Endothelial cell of umbilical vein (primary cell): ENCODE measurements around the gene RBP5. TPM values are rescaled to one million over a fixed set of nuclear protein-coding genes. Genes with fewer than 3 reads are reported as not detected.

ENCODE experiments used
- BruUV-seq: library from RNA; stranded (reverse); fragments of 400-500 nt; replicated peaks from 2 replicates; lab custom pipeline; 2021; lab: Mats Ljungman, UMichigan
- CTCF ChIA-PET: fragments of 300-600, 350-600 bp; sonication (Branson Sonifier 250); formaldehyde crosslinking; loops from one replicate; lab custom pipeline; 2021; ENCODE audit warnings: antibody characterized with exemption, inconsistent platforms; lab: Charles Lee
- POLR2A ChIA-PET: fragments of 300-600, 350-600 bp; sonication (Branson Sonifier 250); formaldehyde crosslinking; loops from one replicate; lab custom pipeline; 2021; ENCODE audit warnings: antibody characterized with exemption, inconsistent platforms; lab: Charles Lee
- DNase-seq: peaks from one replicate; pipeline ENCODE4 v3.0.0-alpha.2; 2011; ENCODE audit warnings: low read depth, low spot score
- FAIRE-seq: peaks from 2 replicates; lab custom pipeline; 2011; peaks lifted over from hg19 to GRCh38; lab: Jason Lieb, UNC
- H2AFZ ChIP-seq: 2 replicates; pipeline ENCODE4 v1.6.0; 2012; ENCODE audit warnings: low read depth, low read length, control low read depth, inconsistent platforms
- H3K27ac ChIP-seq: 2 replicates; pipeline ENCODE4 v1.5.1; 2011; ENCODE audit warnings: low read depth, mild to moderate bottlenecking, control low read depth, low read length, moderate library complexity; ENCODE audit not compliant: insufficient read depth
- H3K27me3 ChIP-seq, 2 experiments: 2 replicates each; pipeline versions ENCODE4 v1.6.0 to v1.6.1; 2011; ENCODE audit warnings: low read length in 2 of 2, mixed read lengths in 1 of 2; ENCODE audit not compliant: control insufficient read depth in 2 of 2, insufficient read depth in 2 of 2
- H3K36me3 ChIP-seq, 2 experiments: 2 replicates in 1 of 2; 3 replicates in 1 of 2; pipeline ENCODE4 v1.5.1; 2011; ENCODE audit warnings: low read length in 2 of 2, mild to moderate bottlenecking in 1 of 2, moderate library complexity in 1 of 2; ENCODE audit not compliant: control insufficient read depth in 2 of 2, insufficient read depth in 2 of 2; ENCODE audit errors: extremely low read depth in 1 of 2
- H3K4me1 ChIP-seq: 3 replicates; pipeline ENCODE4 v1.5.1; 2011; ENCODE audit warnings: mild to moderate bottlenecking, low read length; ENCODE audit not compliant: control insufficient read depth, insufficient read depth; ENCODE audit errors: extremely low read depth
- H3K4me2 ChIP-seq: 2 replicates; pipeline ENCODE4 v1.6.1; 2011; ENCODE audit warnings: low read length, control low read depth, mixed read lengths; ENCODE audit not compliant: insufficient read depth
- H3K4me3 ChIP-seq, 3 experiments: fragments of 200-600 bp in 1 of 3; sonication (generic), shearing (Covaris generic) in 1 of 3; replicated peaks in 1 of 3; 2 replicates each; pipeline ENCODE4 v1.5.1; 2011 to 2016; ENCODE audit warnings: control low read depth in 3 of 3, low read length in 3 of 3, mild to moderate bottlenecking in 2 of 3, inconsistent platforms in 1 of 3, low read depth in 1 of 3, moderate library complexity in 1 of 3; ENCODE audit not compliant: insufficient read depth in 1 of 3
- H3K79me2 ChIP-seq: 2 replicates; pipeline ENCODE4 v1.6.0; 2012; ENCODE audit warnings: low read length, inconsistent platforms; ENCODE audit not compliant: control insufficient read depth, insufficient read depth
- H3K9ac ChIP-seq: replicated peaks from 2 replicates; pipeline ENCODE3; 2011; ENCODE audit warnings: low read length, control low read depth; ENCODE audit not compliant: insufficient read depth; ENCODE audit errors: extremely low read depth
- H3K9me1 ChIP-seq: replicated peaks from 3 replicates; pipeline ENCODE4 v1.6.0; 2011; ENCODE audit warnings: mild to moderate bottlenecking, low read length; ENCODE audit not compliant: control insufficient read depth, insufficient read depth; ENCODE audit errors: extremely low read depth
- H3K9me3 ChIP-seq: replicated peaks from 2 replicates; pipeline ENCODE4 v1.5.1; 2012; ENCODE audit warnings: low read length, inconsistent platforms; ENCODE audit not compliant: control insufficient read depth, insufficient read depth
- H4K20me1 ChIP-seq: replicated peaks from 2 replicates; pipeline ENCODE3; 2011; ENCODE audit warnings: mild to moderate bottlenecking, low read length; ENCODE audit not compliant: control insufficient read depth, insufficient read depth; ENCODE audit errors: extremely low read depth
- EZH2 ChIP-seq: IDR thresholded peaks from 2 replicates; pipeline ENCODE4 v1.6.1; 2012; ENCODE audit warnings: borderline replicate concordance, low read depth, mild to moderate bottlenecking, moderate library complexity, low read length, inconsistent platforms; ENCODE audit not compliant: severe bottlenecking
- FOS ChIP-seq: IDR thresholded peaks from 2 replicates; pipeline ENCODE4 v1.6.1; 2011; ENCODE audit warnings: mild to moderate bottlenecking, low read length, moderate library complexity, borderline replicate concordance; ENCODE audit not compliant: insufficient read depth
- GATA2 ChIP-seq: IDR thresholded peaks from 2 replicates; pipeline ENCODE4 v1.7.0; 2011; ENCODE audit warnings: low read depth, mild to moderate bottlenecking, moderate library complexity, mixed read lengths, low read length; ENCODE audit not compliant: insufficient read length, insufficient read depth
- JUN ChIP-seq: IDR thresholded peaks from 2 replicates; pipeline ENCODE4 v1.6.1; 2011; ENCODE audit warnings: borderline replicate concordance, low read depth; ENCODE audit not compliant: insufficient read length, insufficient read depth
- MYC ChIP-seq: IDR thresholded peaks from one replicate; pipeline ENCODE4 v1.6.1; 2011; ENCODE audit warnings: mild to moderate bottlenecking, low read depth, low read length
- POLR2A ChIP-seq: IDR thresholded peaks from 2 replicates; pipeline ENCODE4 v1.6.1; 2012; ENCODE audit warnings: low read depth, mild to moderate bottlenecking, control low read depth, low read length
- POLR2AphosphoS5 ChIP-seq: IDR thresholded peaks from 2 replicates; pipeline ENCODE4 v1.6.1; 2012; ENCODE audit warnings: low read depth, mild to moderate bottlenecking, control low read depth, low read length, moderate library complexity; ENCODE audit not compliant: insufficient read depth
- dilution Hi-C: fragments of 300-500 bp; cut with MboI; formaldehyde crosslinking; loops from one replicate; pipeline ENCODE4 v1.15.0; 2019; ENCODE audit warnings: low sequenced_read_pairs; ENCODE audit not compliant: extremely low pct_ligation_motif_present
- intact Hi-C: fragments of 100-400 bp; cut with micrococcal nuclease; formaldehyde crosslinking; loops from one replicate; pipeline ENCODE4 v1.10.0; 2022
- polyA plus RNA-seq, 4 experiments: library from polyadenylated mRNA; depleted of rRNA in 3 of 4; stranded (reverse) in 3 of 4; unstranded in 1 of 4; fragments of >200 nt; gene quantifications; 2 replicates each; pipeline versions ENCODE4 v1.2.1 to v1.2.3, GENCODE V29; 2011 to 2012; ENCODE audit warnings: missing spikeins in 1 of 4
- total RNA-seq: library from RNA; stranded (reverse); gene quantifications from 2 replicates; pipeline ENCODE4 v1.2.3, GENCODE V29; 2021
- TF ChIP-seq, protein P1 (sequence below): IDR thresholded peaks from 2 replicates; pipeline ENCODE4 v1.6.1; 2011; ENCODE audit not compliant: insufficient read depth, insufficient read length
- TF ChIP-seq, protein P2 (sequence below), 2 donors: IDR thresholded peaks; 1 replicate in 1 of 2; 2 replicates in 1 of 2; pipeline ENCODE4 v1.5.1; 2011; ENCODE audit warnings: low read length in 2 of 2, mild to moderate bottlenecking in 2 of 2, moderate library complexity in 2 of 2, control low read depth in 1 of 2, inconsistent platforms in 1 of 2, low read depth in 1 of 2; ENCODE audit not compliant: insufficient read depth in 1 of 2; ENCODE audit errors: extremely low read depth in 1 of 2

RBP5 gene
- total and polyA plus RNA-seq, 2 donors (not counting 3 experiments of a cell fraction or from before 2014, with no cell fraction given) = 0.12 TPM; not detected in 1

- Histone ChIP-seq H3K9ac (peak within 1 kb of the TSS; percentile 74), H3K36me3 (no peaks in the 10 kb centered on the region), H4K20me1 (no peaks in the 10 kb centered on the region), H3K9me3 (no peaks in the 10 kb centered on the region), H3K79me2 (no peaks in the 10 kb centered on the region), H3K27me3 (no peaks in the 10 kb centered on the region), H3K4me2 (peak within 1 kb of the TSS; percentile 92), H3K4me1 (peaks cover 22% of the 10 kb centered on the region), H3K9me1 (no peaks in the 10 kb centered on the region), H2AFZ (peak within 1 kb of the TSS; percentile 99), H3K4me3 (peak within 1 kb of the TSS; percentile 81 to 85 (median 83)), H3K27ac (no peak within 1 kb of the TSS)
- no TSS peak for BruUV-seq
- peak; percentile 26 for TF ChIP-seq EZH2
- TF ChIP-seq, protein P1, sequence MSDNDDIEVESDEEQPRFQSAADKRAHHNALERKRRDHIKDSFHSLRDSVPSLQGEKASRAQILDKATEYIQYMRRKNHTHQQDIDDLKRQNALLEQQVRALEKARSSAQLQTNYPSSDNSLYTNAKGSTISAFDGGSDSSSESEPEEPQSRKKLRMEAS = no peak
- peak; percentile 4 for TF ChIP-seq JUN
- ChIA-PET CTCF (interaction anchor here (1.4 to 2.2 kb wide), 3 partner anchors 12 to 21 kb away, joined by 5 to 9 read pairs (median 8); partner anchors contain the start of gene C1RL), POLR2A (no interaction called here)
- DNase-seq (peak; percentile 87), FAIRE-seq (peak; percentile 61)
- intact Hi-C loops = no loop called here
- dilution Hi-C loops = no loop called here
Observed at GRCh38 chr12:7129872-7130691, 1.4 kb upstream of the RBP5 start, which contains the start of gene CLSTN3. Gene CLSTN3 (plus strand): TSS chr12:7130371. CDS start chr12:7130649, 278 bp downstream.

DNA sequence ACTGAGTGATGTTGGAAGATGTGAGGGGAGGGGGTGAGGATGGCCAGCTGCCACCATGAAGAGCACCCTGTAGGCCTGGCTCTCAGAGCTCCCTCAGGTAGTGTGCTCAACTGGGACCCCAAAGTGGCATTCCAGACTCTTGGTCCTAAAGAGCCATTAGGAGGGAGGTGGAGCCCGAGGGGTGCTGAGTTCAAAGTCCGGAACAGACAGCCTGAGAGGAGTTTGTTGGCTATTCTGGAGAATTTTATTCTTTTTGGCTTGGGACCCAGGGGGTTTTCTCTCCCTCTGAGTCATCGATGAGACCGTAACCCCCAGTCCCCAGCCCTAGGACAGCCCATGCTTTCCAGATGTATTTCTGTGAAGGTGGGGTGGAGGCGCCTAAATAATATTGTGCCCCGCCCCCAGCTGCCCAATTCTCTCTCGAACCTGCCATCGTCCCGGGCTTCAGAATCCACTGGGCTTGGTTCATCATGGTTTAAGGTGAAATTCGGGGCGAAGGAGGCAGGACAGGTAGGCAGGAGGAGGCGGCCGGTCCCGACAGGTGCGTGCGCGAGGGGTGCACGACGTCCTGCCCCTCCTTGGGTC lies 690 bp upstream of the RBP5 start:
- H3K9me3 ChIP-seq = no peaks in the 10 kb centered on the region

More for the DNA sequence above, 690 bp upstream of the RBP5 start:
- peaks cover 25% of the 10 kb centered on the region for H3K4me1 ChIP-seq
- no TSS peak for BruUV-seq
- H3K36me3 ChIP-seq = no peaks in the 10 kb centered on the region
- POLR2A ChIA-PET = no interaction called here
- no peak overlapping the region for H3K9ac ChIP-seq
- H4K20me1 ChIP-seq = no peaks in the 10 kb centered on the region
- peak overlapping the region; percentile 75 for H2AFZ ChIP-seq
- intact Hi-C loops = no loop called here
- no peaks in the 10 kb centered on the region for H3K79me2 ChIP-seq
- peak overlapping the region; percentile 77 for H3K4me2 ChIP-seq
- CTCF ChIA-PET = no interaction called here
- dilution Hi-C loops = no loop called here
- FAIRE-seq = no peak
- H3K4me3 ChIP-seq = peak overlapping the region; percentile 58 to 85 (median 83)
- no peak overlapping the region for H3K27ac ChIP-seq
- no peak for DNase-seq
- TF ChIP-seq FOS = no peak
- no peak for TF ChIP-seq MYC
- no peak for TF ChIP-seq GATA2
- TF ChIP-seq JUN = no peak
- TF ChIP-seq POLR2AphosphoS5 = no peak
- TF ChIP-seq, protein P2, sequence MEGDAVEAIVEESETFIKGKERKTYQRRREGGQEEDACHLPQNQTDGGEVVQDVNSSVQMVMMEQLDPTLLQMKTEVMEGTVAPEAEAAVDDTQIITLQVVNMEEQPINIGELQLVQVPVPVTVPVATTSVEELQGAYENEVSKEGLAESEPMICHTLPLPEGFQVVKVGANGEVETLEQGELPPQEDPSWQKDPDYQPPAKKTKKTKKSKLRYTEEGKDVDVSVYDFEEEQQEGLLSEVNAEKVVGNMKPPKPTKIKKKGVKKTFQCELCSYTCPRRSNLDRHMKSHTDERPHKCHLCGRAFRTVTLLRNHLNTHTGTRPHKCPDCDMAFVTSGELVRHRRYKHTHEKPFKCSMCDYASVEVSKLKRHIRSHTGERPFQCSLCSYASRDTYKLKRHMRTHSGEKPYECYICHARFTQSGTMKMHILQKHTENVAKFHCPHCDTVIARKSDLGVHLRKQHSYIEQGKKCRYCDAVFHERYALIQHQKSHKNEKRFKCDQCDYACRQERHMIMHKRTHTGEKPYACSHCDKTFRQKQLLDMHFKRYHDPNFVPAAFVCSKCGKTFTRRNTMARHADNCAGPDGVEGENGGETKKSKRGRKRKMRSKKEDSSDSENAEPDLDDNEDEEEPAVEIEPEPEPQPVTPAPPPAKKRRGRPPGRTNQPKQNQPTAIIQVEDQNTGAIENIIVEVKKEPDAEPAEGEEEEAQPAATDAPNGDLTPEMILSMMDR (IDR thresholded peaks at IDR 0.05; ENCODE audit: extremely low read depth in 1 of 2, insufficient read depth in 1 of 2, low read depth in 1 of 2, low read length in 2 of 2) = no peak
- TF ChIP-seq, protein P1 = no peak
- no peak for TF ChIP-seq POLR2A
- TF ChIP-seq EZH2 = no peak
- no peaks in the 10 kb centered on the region for H3K27me3 ChIP-seq
- H3K9me1 ChIP-seq = no peaks in the 10 kb centered on the region
